ENCODE measurements around the gene MAEA. TPM values are rescaled to one million over a fixed set of nuclear protein-coding genes. Genes with fewer than 3 reads are reported as not detected.

MAEA gene
- polyA plus RNA-seq, 1 donor from 2014 or later = 67.1 TPM

GRCh38 chr4:1297023-1297395 lies 7.3 kb downstream of the MAEA start:
- H3K27me3 Mint-ChIP-seq = no peaks in the 10 kb centered on the region
- peak overlapping the region in 1 of 3 donors; percentile 60 for H3K27ac Mint-ChIP-seq
- H3K36me3 Mint-ChIP-seq = no peaks in the 10 kb centered on the region
- no peak overlapping the region for H3K4me3 Mint-ChIP-seq
- H3K4me1 Mint-ChIP-seq = peaks cover 10 to 25% (median 17%) of the 10 kb centered on the region in 3 donors
- H3K9me3 Mint-ChIP-seq = no peaks in the 10 kb centered on the region

GRCh38 chr4:1297456-1298325 lies 8.0 kb downstream of the MAEA start:
- Mint-ChIP-seq H3K4me1 (peaks cover 7 to 21% (median 14%) of the 10 kb centered on the region in 3 donors), H3K9me3 (no peaks in the 10 kb centered on the region), H3K27me3 (no peaks in the 10 kb centered on the region), H3K36me3 (no peaks in the 10 kb centered on the region), H3K4me3 (peak overlapping the region in 1 of 4 donors; percentile 23), H3K27ac (peak overlapping the region in 2 of 3 donors; percentile 22 to 60)

- no peaks in the 10 kb centered on the region for H3K9me3 Mint-ChIP-seq
- peak overlapping the region in 2 of 4 donors; percentile 23 to 80 for H3K4me3 Mint-ChIP-seq
- H3K27ac Mint-ChIP-seq = no peak overlapping the region
- H3K4me1 Mint-ChIP-seq = peaks cover 8 to 21% (median 13%) of the 10 kb centered on the region in 3 donors
- no peaks in the 10 kb centered on the region for H3K27me3 Mint-ChIP-seq
- no peaks in the 10 kb centered on the region for H3K36me3 Mint-ChIP-seq
These were observed 8.8 kb downstream of the MAEA start for GRCh38 chr4:1298461-1298860.

- Mint-ChIP-seq H3K27ac (peak overlapping the region in 1 of 3 donors; percentile 53), H3K4me3 (peak overlapping the region in 1 of 4 donors; percentile 51)
These were observed 9.7 kb downstream of the MAEA start for GRCh38 chr4:1299301-1299860.

GRCh38 chr4:1300466-1301455 lies 11.1 kb downstream of the MAEA start:
- peaks cover 8 to 17% (median 13%) of the 10 kb centered on the region in 3 donors for H3K4me1 Mint-ChIP-seq
- no peak overlapping the region for H3K27ac Mint-ChIP-seq
- peak overlapping the region in 1 of 4 donors; percentile 27 for H3K4me3 Mint-ChIP-seq
- H3K36me3 Mint-ChIP-seq = peaks cover 4% of the 10 kb centered on the region
- no peaks in the 10 kb centered on the region for H3K27me3 Mint-ChIP-seq
- H3K9me3 Mint-ChIP-seq = no peaks in the 10 kb centered on the region

More at GRCh38 chr4:1299301-1299860, 9.7 kb downstream of the MAEA start:
- Mint-ChIP-seq H3K36me3 (no peaks in the 10 kb centered on the region), H3K4me1 (peaks cover 4 to 16% (median 8%) of the 10 kb centered on the region in 3 donors), H3K9me3 (no peaks in the 10 kb centered on the region), H3K27me3 (no peaks in the 10 kb centered on the region)

- Mint-ChIP-seq H3K27me3 (no peaks in the 10 kb centered on the region), H3K27ac (peak overlapping the region in 2 of 3 donors; percentile 7 to 40), H3K4me1 (peaks cover 16 to 26% (median 23%) of the 10 kb centered on the region in 3 donors), H3K9me3 (no peaks in the 10 kb centered on the region), H3K36me3 (peaks cover 8% of the 10 kb centered on the region), H3K4me3 (no peak overlapping the region)
These were observed 12.5 kb downstream of the MAEA start for GRCh38 chr4:1302159-1302558.

GRCh38 chr4:1305261-1305711 lies 15.6 kb downstream of the MAEA start:
- Mint-ChIP-seq H3K4me1 (peaks cover 30 to 42% (median 38%) of the 10 kb centered on the region in 3 donors), H3K36me3 (peaks cover 10% of the 10 kb centered on the region), H3K9me3 (no peaks in the 10 kb centered on the region), H3K4me3 (peak overlapping the region in 1 of 4 donors; percentile 20), H3K27me3 (no peaks in the 10 kb centered on the region), H3K27ac (no peak overlapping the region)

- Mint-ChIP-seq H3K27me3 (no peaks in the 10 kb centered on the region), H3K4me3 (peak overlapping the region in 2 of 4 donors; percentile 60 to 68), H3K4me1 (peaks cover 30 to 43% (median 38%) of the 10 kb centered on the region in 3 donors), H3K36me3 (peaks cover 10% of the 10 kb centered on the region), H3K27ac (peak overlapping the region; percentile 29 to 90 (median 33)), H3K9me3 (no peaks in the 10 kb centered on the region)
These were observed 16.2 kb downstream of the MAEA start for GRCh38 chr4:1305781-1306455.

GRCh38 chr4:1307951-1308735 lies 18.5 kb downstream of the MAEA start:
- no peaks in the 10 kb centered on the region for H3K27me3 Mint-ChIP-seq
- peaks cover 12% of the 10 kb centered on the region for H3K36me3 Mint-ChIP-seq
- H3K4me3 Mint-ChIP-seq = no peak overlapping the region
- peaks cover 22 to 49% (median 38%) of the 10 kb centered on the region in 3 donors for H3K4me1 Mint-ChIP-seq
- no peak overlapping the region for H3K27ac Mint-ChIP-seq
- H3K9me3 Mint-ChIP-seq = no peaks in the 10 kb centered on the region

GRCh38 chr4:1309261-1310010 lies 19.7 kb downstream of the MAEA start:
- peaks cover 16% of the 10 kb centered on the region for H3K36me3 Mint-ChIP-seq
- no peaks in the 10 kb centered on the region for H3K27me3 Mint-ChIP-seq
- H3K27ac Mint-ChIP-seq = peak overlapping the region in 2 of 3 donors; percentile 21 to 62
- no peaks in the 10 kb centered on the region for H3K9me3 Mint-ChIP-seq
- peak overlapping the region in 3 of 4 donors; percentile 29 to 85 (median 57) for H3K4me3 Mint-ChIP-seq
- peaks cover 22 to 50% (median 36%) of the 10 kb centered on the region in 3 donors for H3K4me1 Mint-ChIP-seq

- no peaks in the 10 kb centered on the region for H3K27me3 Mint-ChIP-seq
- H3K4me3 Mint-ChIP-seq = peak overlapping the region in 2 of 4 donors; percentile 65 to 74
- peaks cover 17 to 50% (median 36%) of the 10 kb centered on the region in 3 donors for H3K4me1 Mint-ChIP-seq
- peaks cover 15% of the 10 kb centered on the region for H3K36me3 Mint-ChIP-seq
- H3K27ac Mint-ChIP-seq = peak overlapping the region in 1 of 3 donors; percentile 62
- no peaks in the 10 kb centered on the region for H3K9me3 Mint-ChIP-seq
These were observed 20.5 kb downstream of the MAEA start for GRCh38 chr4:1310031-1310795.

All from IgD-negative memory B cell (primary cell).